Measurements from ENCODE around the gene NPR1.
A peak's percentile ranks its signal among the peaks of the same experiment; 100 is the strongest.
"Not testable (repeated sequence)": the region's sequence is repeated elsewhere in the genome, so short reads cannot be mapped to it uniquely, and the experiment has no call there.

NPR1 gene

DNA sequence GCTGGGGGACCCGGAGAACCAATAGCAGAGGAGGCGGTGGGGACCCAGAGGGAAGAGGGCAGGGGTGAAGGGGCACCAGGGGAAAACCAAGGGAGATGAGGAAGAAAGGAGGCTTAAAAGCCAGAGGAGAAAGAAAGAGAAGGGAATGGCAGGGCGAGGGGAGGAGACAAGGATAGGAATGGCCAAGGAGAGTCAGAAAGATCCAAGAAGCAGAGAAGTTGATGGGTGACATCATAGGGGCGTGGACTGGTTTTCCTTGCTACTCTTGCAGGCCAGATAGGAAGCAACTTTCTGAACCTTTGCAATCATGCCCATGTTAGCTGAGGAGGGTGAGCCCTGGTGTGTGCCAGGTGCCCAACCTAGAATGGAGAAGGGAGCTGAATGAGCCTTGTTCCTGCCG, 5.4 kb downstream of the NPR1 start:
- DNase-seq = no peak

DNA sequence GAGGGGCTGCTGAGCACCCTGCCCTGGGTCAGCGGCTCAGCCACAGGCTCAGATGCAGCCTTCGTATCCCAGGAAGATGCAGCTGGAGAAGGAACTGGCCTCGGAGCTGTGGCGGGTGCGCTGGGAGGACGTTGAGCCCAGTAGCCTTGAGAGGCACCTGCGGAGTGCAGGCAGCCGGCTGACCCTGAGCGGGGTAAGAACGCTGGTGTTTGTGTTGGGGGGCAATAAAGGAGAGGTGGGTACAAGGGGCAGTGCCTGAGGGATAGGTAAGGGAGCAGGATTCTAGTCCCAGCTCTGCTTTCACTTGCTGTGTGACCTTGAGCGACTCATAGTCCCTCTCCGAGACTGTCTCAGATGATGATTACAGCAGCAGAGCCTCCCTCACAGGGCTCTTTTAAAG, 6.4 kb downstream of the NPR1 start:
- DNase-seq = no peak

DNA sequence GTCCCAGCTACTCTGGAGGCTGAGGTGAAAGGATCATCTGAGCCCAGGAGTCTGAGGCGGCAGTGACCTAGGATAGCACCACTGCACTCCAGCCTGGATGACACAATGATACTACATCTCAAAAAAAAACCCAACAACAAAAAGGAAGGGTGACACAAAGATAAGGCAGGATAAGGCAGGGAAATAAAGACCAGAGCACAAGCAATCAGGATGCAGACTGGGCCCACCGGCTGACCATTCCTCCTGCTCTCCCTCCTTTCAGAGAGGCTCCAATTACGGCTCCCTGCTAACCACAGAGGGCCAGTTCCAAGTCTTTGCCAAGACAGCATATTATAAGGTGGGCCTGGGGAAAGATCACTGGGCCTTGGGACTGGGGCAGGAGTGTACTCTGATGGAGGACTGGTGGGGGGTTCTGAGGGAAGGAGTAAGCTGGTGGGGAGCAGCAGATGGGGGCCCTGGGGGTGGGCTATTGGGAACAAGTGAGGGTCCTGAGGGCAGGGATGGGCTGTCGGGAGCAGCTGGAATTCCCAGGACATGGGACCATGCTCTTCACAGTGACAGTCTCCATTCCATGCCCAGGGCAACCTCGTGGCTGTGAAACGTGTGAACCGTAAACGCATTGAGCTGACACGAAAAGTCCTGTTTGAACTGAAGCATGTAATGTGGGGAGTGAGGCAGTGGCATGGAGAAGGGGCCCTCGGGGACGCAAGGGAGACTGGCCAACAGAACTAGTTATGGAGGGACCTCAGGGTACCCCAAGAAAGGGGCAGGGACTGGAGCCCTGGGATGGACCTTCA, 7.3 kb downstream of the NPR1 start:
- DNase-seq = no peak

DNA sequence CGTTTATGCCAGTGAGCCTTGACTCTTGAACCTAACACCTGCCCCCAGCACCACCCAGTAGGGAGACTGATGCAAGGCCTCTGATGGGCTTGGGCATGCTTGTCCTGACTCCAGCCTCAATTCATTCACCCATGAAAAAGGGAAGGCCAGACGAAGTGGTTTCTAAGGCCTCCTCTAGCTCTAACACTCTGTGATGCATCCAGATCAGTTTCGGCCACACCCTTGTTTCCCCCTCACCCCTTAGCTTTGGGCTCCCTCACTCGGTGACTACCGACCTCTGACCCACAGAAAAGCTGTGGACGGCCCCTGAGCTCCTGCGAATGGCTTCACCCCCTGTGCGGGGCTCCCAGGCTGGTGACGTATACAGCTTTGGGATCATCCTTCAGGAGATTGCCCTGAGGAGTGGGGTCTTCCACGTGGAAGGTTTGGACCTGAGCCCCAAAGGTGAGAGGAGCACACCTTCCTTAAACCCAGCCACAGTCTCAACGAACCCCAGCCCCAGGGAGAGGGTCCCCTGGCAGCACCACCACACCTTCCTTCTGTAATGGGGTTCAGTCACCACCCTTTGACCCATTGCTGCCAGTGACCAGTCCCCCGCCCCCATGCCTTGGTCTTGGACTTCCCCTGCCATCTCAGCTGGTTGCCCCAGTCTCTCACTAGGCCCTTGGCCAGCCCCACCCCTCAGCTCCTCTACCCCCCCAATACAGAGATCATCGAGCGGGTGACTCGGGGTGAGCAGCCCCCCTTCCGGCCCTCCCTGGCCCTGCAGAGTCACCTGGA, 9.0 kb downstream of the NPR1 start:
- no peak for DNase-seq

DNA sequence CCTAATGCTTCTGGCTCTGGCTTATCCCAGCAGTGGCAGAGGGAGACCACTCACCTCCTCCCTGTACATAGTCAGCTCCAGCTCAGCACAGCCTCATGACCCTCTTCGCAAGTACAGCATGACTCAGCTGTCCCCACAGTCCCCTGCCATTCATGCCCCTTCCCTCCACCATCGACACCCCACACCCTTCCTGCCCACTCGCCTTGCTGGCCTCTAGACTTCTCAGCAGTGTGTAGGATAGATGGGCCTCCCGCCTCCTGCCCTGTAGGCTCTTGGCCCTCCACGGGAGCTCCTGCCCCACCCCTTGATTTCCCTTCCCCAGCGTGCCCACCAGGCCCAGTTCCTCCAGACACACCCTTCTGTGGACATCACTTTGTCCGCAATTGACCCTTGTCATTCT, 9.8 kb downstream of the NPR1 start:
- DNase-seq = no peak

DNA sequence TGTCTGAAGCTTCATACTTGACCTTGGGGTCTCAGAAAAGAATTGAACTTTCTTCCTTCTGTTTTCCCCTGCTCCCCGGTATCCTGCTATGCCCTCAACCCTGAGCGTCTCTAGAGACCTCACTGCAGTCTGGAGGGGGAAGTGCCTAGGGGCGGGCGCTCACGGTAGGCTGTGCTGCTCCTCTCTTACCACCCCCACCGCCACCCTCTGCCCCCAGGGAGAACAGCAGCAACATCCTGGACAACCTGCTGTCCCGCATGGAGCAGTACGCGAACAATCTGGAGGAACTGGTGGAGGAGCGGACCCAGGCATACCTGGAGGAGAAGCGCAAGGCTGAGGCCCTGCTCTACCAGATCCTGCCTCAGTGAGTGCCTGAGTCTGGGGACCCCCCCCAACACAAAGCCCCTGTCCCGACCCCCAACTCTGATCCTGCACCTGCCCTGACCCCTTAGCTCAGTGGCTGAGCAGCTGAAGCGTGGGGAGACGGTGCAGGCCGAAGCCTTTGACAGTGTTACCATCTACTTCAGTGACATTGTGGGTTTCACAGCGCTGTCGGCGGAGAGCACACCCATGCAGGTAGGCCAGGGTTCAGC, 10.3 kb downstream of the NPR1 start:
- no peak for DNase-seq

DNA sequence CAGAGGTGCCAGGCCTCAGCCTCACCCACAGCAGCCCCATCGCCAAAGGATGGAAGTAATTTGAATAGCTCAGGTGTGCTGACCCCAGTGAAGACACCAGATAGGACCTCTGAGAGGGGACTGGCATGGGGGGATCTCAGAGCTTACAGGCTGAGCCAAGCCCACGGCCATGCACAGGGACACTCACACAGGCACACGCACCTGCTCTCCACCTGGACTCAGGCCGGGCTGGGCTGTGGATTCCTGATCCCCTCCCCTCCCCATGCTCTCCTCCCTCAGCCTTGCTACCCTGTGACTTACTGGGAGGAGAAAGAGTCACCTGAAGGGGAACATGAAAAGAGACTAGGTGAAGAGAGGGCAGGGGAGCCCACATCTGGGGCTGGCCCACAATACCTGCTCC, 15.0 kb downstream of the NPR1 start:
- no peak for DNase-seq

DNA sequence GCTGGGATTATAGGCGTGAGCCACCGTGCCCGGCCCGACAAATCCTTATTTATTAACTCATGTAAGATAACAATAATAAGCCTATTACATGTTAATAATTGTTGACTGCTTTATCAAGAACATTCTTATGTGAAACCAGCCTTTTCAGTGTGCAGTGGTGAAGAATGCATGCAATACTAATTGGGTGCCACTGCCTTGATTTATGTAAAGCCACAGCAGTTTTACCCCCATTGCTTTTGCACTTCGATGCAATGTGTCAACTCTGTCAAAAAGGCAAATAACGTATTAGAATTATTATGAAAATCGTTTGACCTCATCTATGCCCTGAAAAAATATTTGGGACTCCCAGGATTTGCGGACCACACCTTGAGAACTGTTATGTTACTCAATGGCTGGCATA, 18.3 kb downstream of the NPR1 start:
- DNase-seq = no peak

DNA sequence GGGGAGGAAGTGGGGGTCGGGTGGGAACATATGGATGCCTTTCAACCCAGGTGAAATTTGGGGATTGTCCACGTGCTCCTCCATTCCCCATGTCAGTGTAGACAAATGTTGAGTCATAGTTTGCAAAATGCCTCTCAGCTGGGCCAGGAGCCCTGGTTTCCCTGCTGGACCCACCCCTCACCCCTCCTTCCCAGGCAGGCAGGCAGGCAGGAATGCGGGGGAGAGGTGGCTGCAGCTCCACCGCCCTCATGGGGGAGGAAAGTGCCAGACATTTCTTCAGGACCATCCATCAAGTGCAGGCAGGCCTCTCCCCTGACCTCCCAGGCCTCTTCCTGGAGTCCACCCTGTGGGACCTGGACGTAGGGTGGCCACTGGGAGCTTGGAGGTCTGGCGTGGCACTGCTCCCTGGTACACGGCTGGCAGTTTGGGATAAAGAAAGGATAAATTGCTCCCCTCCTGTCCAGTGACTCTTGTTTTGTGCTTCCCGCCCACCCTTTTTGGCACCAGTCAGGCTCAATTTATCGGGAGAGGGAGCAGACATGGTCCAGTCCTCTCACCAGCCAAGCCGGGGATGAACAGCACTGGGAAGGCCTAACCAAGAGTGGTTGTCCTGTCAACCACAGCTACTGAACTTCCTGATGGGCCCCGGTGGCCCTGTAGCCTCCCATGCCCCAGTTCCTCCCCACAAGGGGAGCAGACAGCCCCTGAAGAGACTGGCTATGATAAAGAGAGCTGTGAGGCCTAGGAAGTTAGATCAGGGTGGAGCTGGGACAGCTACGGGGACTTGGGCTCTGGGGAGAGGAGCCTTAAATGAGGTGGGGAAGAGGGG, 18.9 kb downstream of the NPR1 start:
- DNase-seq = no peak

DNA sequence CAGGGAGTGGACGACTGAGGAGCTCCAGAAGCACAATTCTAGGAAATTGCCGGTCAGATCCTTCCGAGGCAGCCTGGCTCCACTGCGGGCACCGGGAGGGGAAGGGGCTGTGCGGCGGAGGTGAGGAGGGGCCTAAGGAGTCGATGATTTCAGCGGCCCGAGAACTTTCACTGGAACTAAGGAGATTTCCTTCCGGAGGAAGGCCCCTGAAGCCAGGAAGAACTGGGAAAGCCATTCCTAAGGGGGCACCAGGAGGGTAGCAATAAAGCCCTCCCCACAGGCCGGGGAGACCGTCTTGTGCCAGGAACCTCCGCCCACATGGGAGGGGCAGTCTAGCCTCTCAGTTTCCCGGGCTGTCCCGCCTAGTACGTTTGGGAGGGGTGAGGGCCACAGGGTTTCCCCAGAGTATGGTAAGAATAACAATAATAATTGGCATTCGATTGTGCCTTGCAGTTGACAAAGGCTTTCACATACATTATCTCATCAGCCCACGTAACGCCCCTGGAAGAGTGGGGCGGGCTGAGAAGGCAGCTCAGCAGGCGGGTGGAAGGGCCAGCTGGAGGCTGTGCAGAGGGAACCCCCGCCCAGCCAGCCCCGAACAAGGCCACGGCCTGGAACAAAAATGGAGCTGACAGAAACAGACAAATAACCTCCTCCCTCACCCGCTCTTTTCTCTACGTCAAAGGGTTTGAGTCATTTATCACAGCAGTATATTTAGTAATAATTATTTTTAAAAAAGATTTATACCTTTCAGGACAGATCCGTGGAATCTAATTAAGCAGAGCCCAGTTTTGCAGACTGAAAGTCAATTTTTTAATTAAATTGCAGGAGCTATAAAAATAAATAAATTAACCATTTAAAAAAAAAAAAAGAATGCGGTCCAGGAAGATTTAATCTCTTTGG, 19.8 kb downstream of the NPR1 start:
- DNase-seq = no peak

DNA sequence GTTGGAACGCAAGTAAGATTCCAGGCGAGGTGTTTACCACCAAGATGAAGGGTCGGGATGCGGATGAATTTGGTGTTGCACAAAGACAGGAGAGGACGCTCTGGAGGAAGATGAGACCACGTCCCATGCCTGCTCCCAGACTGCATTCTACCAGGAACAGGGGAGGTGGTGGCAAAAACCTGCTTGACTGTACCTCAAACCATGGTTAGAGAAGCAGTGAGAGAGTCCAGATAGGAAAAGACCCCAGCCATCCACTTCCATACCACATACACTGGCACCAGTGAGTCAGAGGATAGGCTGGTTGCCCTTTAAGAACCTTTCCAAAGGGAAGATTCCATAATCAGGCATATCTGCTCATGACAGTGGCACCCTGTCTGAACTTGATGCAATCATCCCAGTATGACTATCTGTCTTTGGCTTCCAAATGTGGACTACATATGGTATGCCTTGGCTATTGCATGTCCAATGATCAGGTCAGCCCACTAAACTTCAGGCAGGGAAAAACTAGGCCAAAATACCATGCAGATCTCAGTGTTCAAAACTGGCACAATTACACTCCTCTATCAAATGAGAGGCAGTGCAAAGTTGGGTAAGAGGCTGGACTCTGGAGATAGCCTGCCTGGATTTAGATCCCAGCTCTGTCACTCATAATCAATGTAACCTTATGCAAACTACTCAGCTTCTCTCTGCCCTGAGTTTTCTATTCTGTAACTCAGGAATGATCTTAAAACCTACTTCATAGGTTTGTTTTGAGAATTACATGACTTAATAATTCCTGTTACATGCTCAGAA, 20.6 kb downstream of the NPR1 start:
- no peak for DNase-seq

DNA sequence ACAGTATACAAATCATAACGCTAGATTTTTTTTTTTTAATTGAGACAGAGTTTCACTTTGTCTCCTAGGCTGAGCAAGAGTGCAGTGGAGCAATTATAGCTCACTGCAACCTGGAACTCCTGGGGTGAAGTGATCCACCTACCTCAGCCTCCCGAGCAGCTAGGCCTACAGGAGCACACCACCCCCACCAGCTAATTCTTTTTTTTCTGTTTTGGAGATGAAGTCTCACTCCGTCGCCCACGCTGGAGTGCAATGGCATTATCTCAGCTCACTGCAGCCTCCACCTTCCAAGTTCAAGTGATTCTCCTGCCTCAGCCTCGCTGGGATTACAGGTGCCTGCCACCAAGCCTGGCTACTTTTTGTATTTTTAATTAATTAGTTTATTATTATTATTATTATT, 21.3 kb downstream of the NPR1 start:
- DNase-seq = no peak

DNA sequence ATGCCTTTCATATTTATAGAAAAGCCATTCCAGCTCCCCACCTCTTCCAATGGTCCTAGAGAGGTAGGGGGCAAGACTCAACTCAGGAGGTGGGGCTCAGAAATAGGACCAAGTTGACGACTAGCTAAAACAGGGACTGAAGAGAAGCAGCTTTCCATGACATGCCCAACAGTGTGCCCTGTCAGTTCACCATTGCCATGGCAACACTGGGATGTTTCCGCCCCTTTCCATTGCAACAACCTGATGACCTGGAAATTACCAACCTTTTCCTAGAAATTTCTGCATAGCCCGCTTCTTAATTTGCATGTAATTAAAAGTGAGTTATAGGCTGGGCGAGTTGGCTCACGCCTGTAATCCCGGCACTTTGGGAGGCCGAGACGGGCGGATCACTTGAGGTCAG, 27.0 kb downstream of the NPR1 start:
- DNase-seq = no peak

DNA sequence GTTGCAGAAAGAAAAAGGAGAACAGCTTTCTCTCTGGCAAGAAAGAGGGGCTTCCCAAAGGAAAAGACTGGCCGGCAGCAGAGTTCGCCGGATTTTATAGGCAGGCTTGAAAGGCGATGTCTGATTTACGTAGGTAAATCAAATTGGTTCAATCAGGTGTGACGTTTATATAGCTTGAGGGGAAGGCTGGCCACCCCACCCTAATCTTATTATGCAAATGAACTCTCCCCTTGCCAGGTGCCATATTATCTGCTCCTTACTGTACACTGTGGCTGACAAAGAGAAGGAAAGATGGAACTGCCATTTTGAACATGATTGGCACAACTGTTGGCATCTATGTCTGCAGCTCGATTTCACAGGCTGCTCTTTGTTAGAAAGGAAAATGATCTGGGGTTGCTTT, 32.5 kb downstream of the NPR1 start:
- no peak for DNase-seq

DNA sequence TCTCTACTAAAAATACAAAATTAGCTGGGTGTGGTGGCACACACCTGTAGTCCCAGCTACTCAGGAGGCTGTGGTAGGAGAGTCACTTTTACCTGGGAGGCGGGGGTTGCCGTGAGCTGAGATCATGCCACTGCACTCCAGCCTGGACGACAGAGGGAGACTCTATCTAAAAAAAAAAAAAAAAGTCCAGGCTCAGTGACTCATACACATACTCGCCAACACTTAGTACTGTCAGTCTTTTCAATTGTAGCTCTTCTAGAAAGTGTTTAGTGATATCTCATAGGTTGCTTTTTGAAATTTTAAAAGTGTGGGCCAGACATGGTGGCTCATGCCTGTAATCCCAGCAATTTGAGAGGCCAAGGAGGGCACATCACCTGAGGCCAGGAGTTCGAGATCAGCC, 37.7 kb downstream of the NPR1 start:
- not testable (repeated sequence) for DNase-seq

DNA sequence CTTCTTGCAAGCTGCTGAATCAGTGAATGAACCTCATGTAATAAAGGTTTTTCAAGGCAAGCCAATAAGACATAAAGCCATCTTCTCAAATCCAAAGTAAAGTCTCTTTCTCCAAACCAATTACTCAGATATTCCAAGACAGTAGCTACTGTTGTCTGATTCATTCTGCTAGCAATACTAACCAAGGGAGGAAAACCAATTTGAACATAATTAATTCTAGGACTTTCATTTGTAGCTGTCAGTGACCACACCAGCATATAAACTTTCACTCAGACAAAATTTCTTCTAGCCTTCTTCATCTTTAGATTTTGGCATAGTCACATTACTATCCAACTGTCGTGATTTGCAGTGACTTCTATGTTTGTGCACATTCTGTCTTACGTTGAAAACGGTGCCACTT, 38.8 kb downstream of the NPR1 start:
- no peak for DNase-seq

DNA sequence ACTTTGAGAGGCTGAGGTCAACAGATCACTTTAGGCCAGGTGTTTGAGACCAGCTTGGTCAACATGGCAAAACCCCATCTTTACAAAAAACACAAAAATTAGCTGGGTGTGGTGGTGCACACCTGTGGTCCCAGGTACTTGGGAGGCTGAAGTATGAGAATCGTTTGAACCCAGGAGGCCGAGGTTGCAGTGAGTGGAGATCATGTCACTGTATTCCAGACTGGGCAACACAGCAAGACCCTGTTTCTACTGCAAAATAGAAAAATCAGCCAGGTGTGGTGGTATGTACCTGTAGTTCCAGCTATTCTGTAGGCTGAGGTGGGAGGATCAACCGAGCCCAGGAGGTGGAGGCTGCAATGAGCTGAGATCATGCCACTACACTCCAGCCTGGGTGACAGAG, 45.2 kb downstream of the NPR1 start:
- no peak for DNase-seq

DNA sequence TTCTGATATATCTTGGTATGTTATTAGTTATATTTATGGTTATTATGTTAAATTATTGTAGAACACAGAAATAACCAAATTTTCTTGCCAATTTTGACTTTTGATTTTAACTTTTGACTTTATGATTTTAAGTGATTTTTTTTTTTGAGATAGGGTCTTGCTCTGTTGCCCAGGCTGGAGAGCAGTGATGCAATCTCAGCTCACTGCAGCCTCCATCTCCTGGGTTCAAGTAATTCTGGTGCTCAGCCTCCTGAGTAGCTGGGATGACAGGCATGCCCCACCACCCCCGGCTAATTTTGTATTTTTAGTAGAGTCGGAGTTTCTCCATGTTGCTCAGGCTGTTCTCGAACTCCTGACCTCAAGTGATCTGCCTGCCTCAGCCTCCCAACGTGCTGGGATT, 46.1 kb downstream of the NPR1 start:
- not testable (repeated sequence) for DNase-seq

DNA sequence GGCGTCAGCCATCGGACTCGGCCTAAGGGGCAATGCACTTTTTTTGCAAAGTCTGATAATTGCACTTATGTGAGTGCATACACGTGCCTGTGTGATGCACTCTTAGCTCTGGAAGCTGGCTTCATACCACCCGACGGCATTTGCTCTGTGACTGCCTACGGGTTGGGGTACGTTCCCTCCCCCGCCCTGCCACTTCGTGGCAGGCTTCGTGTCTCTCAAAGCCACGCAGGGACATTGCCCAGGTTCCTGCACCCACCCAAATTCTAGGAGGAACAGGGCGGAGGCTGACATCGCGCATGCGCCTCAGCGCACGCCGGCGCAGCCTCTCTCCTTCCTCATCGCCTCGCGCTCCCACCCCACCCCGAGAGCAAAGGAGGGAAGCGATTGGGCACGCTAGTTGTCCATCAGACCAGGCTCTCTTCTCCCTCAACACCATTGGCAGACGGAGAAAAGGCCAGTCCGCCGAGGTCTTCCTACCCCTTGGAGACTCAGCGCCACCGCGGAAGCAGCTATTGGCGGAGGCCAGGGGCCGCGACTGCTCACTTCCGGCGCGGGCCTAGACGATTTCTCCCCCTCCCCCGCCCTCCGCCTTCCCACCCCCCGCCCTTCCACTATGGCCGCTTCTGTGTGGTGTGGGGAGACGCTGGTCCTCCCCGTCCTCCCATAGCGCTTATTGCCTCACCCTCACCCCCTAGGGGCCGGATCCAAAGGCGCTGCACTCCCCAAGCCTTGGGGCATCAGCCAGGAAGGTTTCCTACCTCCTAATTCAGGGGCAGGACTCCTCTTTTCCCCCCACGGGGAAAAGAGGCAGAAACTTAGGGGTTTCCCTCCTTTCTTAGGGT, 49.2 kb downstream of the NPR1 start, which contains the start of gene INTS3:
TSS of gene INTS3 (plus strand) at position 588 of the 842 bp plus-strand sequence. CDS start 585 bp downstream, outside the sequence.
- DNase-seq = peak; percentile 96 to 100 (median 99)
